GM18870 (cell line): ENCODE data around the gene DCDC2C.

Experiments used
- ATAC-seq: cut with Tn5 transposase; IDR thresholded peaks from one replicate; pipeline ENCODE4 v1.9.1; 2021; ENCODE audit warnings: moderate library complexity; ENCODE audit not compliant: unreplicated experiment

The DCDC2C gene

DNA sequence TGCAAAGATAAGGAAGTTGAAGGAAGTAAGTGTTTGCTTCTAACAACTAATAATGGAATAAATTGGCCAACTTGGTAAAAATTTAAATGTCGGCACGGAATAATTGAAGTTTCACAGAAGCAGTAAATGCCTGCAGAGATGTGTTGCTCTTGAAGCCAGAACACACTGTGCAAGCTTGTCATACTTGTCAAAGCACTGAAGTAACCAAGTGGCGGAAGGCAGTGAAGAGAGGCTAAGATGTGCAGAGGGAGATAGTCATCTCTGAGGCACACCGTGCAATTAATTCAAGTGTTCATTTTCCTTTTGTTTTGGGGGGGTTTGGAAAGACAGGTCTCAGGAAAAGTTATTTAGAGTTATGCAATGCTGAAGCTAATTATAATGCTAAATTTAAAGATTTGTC lies 5.2 kb downstream of the DCDC2C start:
- no peak for ATAC-seq

- ATAC-seq, result no peak
Observed at GRCh38 chr2:3709225-3709624, 5.8 kb downstream of the DCDC2C start.

GRCh38 chr2:3712424-3712823 lies 9.0 kb downstream of the DCDC2C start:
- ATAC-seq, result no peak

DNA sequence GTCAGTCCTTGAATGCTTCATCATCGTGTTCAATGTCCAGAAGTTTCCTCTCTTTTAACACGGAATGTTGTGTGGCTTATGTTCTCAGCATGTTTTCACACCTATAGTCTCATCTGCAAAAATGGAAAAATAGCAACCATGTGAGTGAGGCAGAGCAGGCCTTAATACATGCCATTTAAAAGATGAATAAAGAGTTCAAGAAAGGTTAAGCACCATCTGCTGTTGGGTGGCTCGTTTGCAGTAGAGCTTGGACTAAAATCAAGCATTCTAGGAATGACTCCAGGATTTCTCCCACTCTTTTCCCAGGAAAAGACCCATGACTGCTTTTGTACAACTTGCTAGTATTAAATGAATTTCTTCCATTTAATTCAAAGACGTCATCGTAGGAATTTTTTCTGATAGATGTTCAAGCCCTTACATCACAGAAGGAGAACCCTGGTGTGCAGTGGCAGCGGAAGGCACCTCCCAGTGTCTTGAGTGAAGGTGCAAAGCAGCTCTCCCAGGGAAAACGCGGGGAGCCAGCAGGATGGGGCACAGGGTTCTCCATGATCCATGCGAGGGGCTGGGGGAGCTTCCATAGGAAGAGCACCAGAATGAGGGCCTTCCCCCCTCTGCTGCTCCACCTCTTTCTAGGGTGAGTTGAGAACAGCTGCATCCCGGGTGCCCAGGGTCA lies 9.6 kb downstream of the DCDC2C start:
- no peak for ATAC-seq

GRCh38 chr2:3718679-3719078 lies 15.3 kb downstream of the DCDC2C start:
- no peak for ATAC-seq

DNA sequence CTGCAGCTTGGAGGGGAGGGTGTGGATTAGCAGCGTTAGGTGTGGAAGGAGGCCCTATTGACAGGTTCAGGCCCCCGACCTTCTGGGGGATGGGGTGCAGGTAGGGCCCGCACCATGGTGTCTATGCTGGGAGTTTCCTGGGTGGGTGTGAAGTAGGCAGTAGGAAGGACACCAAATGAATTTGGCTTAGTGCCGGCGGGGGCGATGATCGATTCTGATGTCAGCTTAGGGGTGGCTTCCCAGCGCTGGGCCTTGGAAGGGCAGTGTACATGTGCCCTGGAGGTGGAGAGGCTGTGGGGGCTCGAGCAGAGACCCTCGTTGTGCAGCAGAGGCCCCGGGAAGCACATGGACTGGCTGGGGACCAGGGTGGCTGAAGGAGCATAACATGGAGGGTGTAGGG lies 21.6 kb downstream of the DCDC2C start:
- no peak for ATAC-seq

DNA sequence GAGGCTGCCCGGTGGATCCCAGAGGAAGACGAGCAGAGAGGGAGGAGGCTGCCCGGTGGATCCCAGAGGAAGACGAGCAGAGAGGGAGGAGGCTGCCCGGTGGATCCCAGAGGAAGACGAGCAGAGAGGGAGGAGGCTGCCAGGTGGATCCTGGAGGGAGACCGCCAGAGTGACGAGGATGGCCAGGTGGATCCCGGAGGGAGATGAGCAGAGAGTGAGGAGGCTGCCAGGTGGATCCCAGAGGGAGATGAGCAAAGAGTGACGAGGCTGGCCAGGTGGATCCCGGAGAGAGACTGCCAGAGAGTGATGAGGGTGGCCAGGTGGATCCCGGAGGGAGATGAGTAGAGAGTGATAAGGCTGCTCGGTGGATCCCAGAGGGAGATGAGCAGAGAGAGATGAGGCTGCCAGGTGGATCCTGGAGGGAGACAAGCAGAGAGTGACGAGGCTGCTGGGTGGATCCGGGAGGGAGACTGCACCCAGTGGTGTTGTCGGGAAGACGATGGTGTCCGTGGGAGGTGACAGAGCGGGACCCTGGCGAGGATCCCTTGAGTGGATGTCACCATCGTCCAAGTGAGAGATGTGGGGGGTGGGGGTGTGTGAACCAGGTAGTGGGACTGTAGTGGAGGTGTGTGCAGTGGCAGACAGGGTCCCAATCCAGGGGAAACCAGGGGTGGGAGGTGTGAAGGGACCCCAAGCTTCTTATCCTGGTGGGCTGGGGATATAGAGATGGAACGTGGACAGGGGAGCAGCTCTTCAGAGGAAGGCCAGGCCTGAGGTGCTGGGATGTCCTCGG lies 22.3 kb downstream of the DCDC2C start:
- no peak for ATAC-seq

GRCh38 chr2:3726511-3726910 lies 23.1 kb downstream of the DCDC2C start:
- ATAC-seq, result no peak

DNA sequence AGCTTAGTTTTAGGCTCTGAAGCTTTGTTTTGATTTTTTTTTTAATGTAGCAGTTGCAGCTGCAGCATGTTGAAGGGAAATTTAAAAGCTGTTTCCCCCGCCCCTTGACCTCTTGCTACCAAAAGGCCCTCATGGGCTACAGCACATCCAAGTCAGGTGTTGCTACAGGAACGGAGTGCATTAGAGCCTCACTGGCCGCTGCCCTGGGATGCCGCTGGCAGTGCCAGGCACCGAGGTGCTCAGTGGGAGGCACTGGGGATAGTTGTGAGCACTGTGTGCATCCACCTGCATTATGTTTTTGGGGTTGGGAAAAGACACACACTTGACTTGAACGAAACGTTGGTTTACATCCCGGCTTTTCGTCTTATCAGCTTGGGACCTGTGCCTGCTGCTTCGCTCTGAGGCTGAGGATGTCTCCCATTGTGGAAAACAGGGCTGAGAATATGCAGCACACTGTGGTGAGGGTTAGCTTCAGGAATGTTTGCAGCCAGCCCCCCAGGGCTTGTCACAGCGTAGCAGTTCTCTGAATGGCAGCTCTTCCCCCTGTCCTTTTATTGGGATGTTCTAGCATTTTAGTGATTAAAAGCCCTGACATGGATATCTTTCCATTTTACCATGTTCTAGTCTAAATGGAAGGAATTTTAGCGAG lies 24.1 kb downstream of the DCDC2C start:
- ATAC-seq, result no peak

DNA sequence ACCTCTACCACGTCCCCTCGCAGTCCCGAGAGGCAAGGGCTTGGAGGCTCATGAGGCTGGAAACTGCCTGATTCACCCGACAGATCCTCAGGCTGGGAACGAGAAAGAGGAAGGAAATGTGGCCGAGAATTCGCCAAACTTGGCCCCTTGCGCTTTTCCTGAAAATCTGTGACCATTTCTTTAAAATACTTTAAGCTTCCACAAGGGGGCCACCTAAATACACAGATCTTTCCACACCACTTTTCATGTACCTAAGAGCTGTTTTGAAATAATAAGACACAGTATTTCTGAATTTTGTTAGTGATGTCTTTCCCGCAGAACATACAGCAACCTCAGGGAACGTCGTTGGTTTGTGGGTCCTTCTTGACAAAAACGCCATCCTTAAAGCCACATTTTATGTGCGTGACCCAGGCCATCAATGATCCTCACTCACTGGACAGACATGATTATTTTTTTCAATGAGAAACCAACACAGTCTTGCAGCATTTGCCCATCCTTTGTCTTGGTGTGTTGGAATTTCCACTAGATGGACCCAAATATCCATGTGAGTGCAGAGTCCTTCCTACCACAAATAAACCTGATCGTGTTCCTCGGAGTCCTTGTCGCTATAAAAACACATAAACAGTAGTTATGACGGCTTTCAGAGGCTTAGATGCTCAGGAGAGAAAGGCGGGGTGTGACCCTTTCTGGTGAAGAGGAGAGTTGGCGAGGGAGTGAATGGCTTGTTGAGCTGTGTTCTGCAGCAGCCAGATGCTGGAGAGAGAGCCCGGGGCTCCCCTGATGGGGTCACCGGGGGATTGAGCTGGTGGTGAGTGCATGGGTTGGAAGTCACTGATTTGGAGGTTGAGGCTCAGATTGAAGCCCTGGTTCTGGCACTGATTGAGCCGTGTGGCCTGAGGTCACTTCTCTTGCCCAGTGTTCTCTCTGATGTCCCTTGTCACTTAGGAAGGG lies 25.0 kb downstream of the DCDC2C start:
- ATAC-seq, result no peak

DNA sequence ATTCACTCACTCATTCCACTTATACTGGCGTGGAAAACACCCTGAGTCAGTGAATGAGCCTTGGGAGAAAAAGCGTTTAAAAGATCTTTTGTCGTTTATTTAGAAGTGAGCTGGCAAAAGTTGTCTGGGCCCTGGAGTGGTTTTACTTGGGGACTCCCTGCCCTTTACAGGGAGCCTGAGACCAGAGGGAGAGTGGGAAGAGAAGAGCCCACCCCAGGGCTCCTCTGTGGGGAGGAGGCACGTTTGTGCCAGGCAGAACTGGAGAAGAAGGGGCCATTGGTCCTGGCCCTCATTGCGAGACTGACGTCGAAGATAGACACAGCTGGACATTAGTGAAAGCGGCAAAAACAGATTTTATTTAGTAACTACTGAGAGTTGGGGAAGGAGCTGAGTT lies 25.7 kb downstream of the DCDC2C start:
- no peak for ATAC-seq

GRCh38 chr2:3729786-3730185 lies 26.4 kb downstream of the DCDC2C start:
- ATAC-seq, result no peak

DNA sequence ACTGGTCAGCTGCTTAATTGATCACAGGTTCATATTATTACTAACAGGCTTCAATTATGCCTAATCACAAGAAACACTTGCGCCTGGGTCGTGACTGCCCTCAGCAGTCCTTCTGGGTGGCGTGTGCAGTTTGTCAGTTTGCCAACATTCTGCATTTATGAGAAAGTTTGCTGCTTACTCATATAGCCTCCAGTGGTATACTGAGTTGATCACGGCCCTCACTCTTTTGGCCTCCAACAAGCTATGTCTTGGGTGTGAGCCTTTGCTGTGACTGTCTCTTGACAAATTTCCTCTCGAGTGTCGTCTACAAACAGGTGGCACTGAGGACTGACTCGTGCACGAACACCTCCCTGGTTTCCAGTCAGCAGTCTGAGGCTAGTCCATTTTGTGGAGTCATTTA lies 27.3 kb downstream of the DCDC2C start:
- no peak for ATAC-seq

DNA sequence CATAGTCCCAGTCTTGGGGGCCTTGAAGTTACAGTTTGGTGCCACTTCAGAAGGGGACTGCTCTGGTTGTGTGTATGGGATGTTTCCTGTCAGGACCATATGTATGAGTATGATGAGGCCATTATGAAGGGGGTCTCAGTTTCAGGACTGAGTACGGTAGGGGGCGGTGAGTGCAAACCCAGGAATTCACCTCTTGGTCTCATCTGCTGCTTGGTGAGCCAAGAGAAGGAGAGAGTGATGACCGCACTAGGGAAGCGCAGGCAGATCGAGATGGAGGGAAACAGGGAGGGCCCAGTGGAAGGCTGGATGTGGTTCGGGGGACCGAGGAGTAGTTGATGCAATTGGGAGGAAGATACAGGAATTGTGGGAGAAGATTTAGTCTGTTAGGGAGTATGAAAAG lies 28.5 kb downstream of the DCDC2C start:
- no peak for ATAC-seq

DNA sequence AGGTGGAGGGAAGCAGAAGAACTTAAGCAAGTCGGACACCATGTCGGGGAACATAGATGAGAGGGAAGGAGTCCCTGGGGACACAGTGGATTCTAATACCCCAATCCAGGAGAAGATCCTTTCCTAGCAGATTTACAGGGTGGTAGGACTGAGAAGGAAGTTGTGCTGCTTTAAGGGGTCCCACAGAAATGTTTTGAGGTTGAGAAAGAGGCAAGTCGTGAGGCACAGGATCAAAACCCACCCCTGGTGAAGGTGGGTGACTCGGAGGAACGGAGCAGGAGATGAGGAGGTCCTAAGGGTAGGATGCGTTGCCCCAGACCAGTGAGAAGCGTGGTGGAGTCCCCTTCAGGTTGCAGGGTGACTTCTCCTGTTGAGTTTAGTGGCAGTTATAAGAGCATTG lies 32.7 kb downstream of the DCDC2C start:
- no peak for ATAC-seq

GRCh38 chr2:3737128-3737527 lies 33.8 kb downstream of the DCDC2C start:
- ATAC-seq, result no peak

- no peak for ATAC-seq
Observed at GRCh38 chr2:3738454-3738853, 35.1 kb downstream of the DCDC2C start.

DNA sequence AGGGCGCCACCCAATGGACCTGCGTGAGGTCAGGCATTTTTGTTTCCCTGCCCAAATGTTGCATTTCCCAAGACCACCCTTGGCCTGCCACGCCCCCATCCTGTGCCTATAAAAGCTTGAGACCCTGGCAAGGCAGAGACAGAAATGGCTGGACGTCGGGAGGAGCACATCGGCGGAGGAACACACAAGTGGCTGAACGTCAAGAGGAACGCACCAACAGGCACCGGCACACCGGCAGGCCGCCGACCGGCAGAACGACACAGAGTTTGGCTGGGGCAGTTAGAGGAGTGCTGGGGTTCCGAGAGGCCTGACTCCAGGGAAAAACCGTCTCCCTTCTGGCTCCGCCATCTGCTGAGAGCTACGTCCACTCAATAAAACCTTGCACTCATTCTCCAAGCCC lies 35.9 kb downstream of the DCDC2C start:
- no peak for ATAC-seq

DNA sequence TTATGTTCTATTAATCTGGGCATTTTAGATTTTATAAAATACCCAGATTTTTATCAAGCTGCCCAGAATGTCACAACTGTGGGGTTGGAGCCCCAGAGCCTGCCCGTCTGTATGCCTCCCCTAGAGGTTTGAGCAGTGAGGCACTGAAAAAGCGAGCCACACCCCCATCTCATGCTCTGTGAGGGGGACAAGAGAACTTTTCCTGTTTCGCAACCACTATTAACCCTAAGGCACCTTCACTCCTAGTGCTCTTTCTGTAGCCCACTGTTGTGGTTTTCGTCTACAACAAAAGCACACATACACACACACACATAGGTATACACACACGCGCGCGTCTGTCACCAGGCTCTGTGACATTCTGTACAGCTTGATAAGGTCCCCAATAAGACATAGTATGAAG lies 38.0 kb downstream of the DCDC2C start:
- ATAC-seq, result no peak

DNA sequence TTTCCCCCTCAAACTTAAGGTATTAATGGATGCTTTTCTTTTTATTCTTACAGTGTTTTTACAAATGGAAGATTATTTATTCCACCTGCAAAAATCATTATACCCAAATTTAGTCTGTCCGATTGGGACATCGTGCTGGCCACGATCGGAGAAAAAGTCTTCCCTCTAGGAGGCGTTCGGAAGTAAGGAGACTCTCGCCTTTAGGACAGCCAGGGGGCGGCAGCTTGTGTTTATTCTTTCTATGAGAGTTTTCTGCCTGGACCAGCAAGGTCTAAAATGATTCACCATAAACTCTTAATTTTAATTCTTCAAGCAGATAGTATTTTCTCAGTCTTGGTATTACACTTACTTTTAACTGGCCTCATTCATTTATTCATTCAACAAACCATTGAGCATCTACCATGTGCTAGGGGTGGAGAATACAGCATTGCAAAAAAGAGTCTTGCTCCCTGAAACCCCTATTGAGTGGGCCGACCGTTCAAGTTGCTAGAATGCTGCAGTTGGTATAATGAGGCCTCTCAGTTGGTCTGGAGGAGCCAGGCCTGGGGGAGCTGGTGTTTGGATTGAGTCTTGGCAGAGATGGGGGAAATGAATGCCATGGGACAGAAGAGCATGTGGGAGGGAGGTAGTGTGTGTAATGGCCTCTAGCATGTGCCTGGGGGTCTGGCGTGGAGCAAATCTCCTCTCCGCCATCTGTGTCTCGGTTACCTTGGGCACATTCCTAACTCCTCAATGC lies 38.7 kb downstream of the DCDC2C start:
- ATAC-seq, result no peak
